B cell (primary cell): ENCODE data around the gene HEBP1. TPM values are rescaled to one million over a fixed set of nuclear protein-coding genes. Genes with fewer than 3 reads are reported as not detected.

ENCODE experiments used
- ATAC-seq: fragments of 200-7000 bp; cut with Tn5 transposase; one replicate; pipeline ENCODE4 v1.10.0; 2021; ENCODE audit warnings: low read depth, mild to moderate bottlenecking, moderate number of reproducible peaks, moderate library complexity
- CTCF ChIA-PET: fragments of 350-600 bp; sonication (Branson Sonifier 250); formaldehyde crosslinking; loops from one replicate; lab custom pipeline; 2021; ENCODE audit warnings: antibody characterized with exemption, inconsistent platforms; lab: Charles Lee
- POLR2A ChIA-PET: fragments of 350-600 bp; sonication (Branson Sonifier 250); formaldehyde crosslinking; loops from one replicate; lab custom pipeline; 2021; ENCODE audit warnings: antibody characterized with exemption; lab: Charles Lee
- DNase-seq: peaks from one replicate; pipeline ENCODE4 v3.0.0; 2013
- H2AFZ ChIP-seq: 2 replicates; pipeline ENCODE4 v1.6.1; 2012; ENCODE audit warnings: mild to moderate bottlenecking, low read depth, low read length; ENCODE audit not compliant: insufficient read depth, poor library complexity, severe bottlenecking
- H3K27ac ChIP-seq, 2 donors: 1 replicate in 1 of 2; 2 replicates in 1 of 2; pipeline ENCODE4 v1.5.1; 2012 to 2013; ENCODE audit warnings: low read length in 2 of 2, mild to moderate bottlenecking in 2 of 2, moderate library complexity in 1 of 2
- H3K27me3 ChIP-seq, 4 experiments: fragments of 200-600 bp in 1 of 4; sonication (generic) in 1 of 4; replicated peaks in 1 of 4; 1 replicate in 2 of 4; 2 replicates in 2 of 4; pipeline versions ENCODE4 v1.6.1 to v1.7.0; 2013 to 2016; ENCODE audit warnings: low read length in 3 of 4, mild to moderate bottlenecking in 2 of 4, mixed read lengths in 1 of 4, moderate library complexity in 1 of 4; ENCODE audit not compliant: insufficient read depth in 4 of 4, control insufficient read depth in 3 of 4; ENCODE audit errors: control extremely low read depth in 1 of 4
- H3K36me3 ChIP-seq, 2 experiments: replicated peaks in 1 of 2; 1 replicate in 1 of 2; 2 replicates in 1 of 2; pipeline versions ENCODE4 v1.6.1 to v1.7.1; 2013; ENCODE audit warnings: low read length in 1 of 2; ENCODE audit not compliant: insufficient read depth in 2 of 2, control insufficient read depth in 1 of 2; ENCODE audit errors: control extremely low read depth in 1 of 2, extremely low read depth in 1 of 2
- H3K4me1 ChIP-seq, 2 donors: fragments of 200-600 bp in 1 of 2; sonication (generic) in 1 of 2; 1 replicate in 1 of 2; 2 replicates in 1 of 2; pipeline versions ENCODE4 v1.5.1 to v1.6.1; 2013 to 2017; ENCODE audit warnings: low read length in 2 of 2; ENCODE audit not compliant: control insufficient read depth in 2 of 2, insufficient read depth in 2 of 2
- H3K4me2 ChIP-seq: replicated peaks from 2 replicates; pipeline ENCODE3; 2012; ENCODE audit warnings: mild to moderate bottlenecking, low read depth, low read length; ENCODE audit not compliant: poor library complexity, severe bottlenecking
- H3K4me3 ChIP-seq, 5 experiments: fragments of 200-600 bp in 1 of 5; sonication (generic) in 1 of 5; 1 replicate in 3 of 5; 2 replicates in 2 of 5; pipeline versions ENCODE4 v1.5.1 to v1.7.0; 2011 to 2016; ENCODE audit warnings: low read length in 4 of 5, mild to moderate bottlenecking in 4 of 5, low read depth in 2 of 5, control low read depth in 1 of 5, moderate library complexity in 1 of 5; ENCODE audit not compliant: insufficient read depth in 1 of 5; ENCODE audit errors: control extremely low read depth in 1 of 5, extremely low read depth in 1 of 5
- H3K79me2 ChIP-seq: fragments of 200-600 bp; sonication (generic); one replicate; pipeline ENCODE4 v1.6.0; 2016; ENCODE audit warnings: low read length; ENCODE audit not compliant: control insufficient read depth, insufficient read depth
- H3K9ac ChIP-seq: fragments of 200-600 bp; sonication (generic); 2 replicates; pipeline ENCODE4 v1.6.1; 2017; ENCODE audit warnings: mild to moderate bottlenecking, low read length, moderate library complexity
- H3K9me3 ChIP-seq, 3 donors: one replicate each; pipeline versions ENCODE4 v1.6.1 to v1.7.1; 2013; ENCODE audit warnings: low read length in 2 of 3; ENCODE audit not compliant: control insufficient read depth in 2 of 3, insufficient read depth in 1 of 3; ENCODE audit errors: control extremely low read depth in 1 of 3
- H4K20me1 ChIP-seq: 2 replicates; pipeline ENCODE4 v1.6.0; 2012; ENCODE audit warnings: mild to moderate bottlenecking, low read length; ENCODE audit not compliant: insufficient read depth, control insufficient read depth, poor library complexity, severe bottlenecking
- H3K27ac Mint-ChIP-seq: one replicate; pipeline ENCODE4 v1.8.0; 2021; ENCODE audit warnings: mixed read lengths
- H3K27me3 Mint-ChIP-seq: one replicate; pipeline ENCODE4 v1.8.0; 2021; ENCODE audit warnings: mixed read lengths
- H3K4me1 Mint-ChIP-seq: one replicate; pipeline ENCODE4 v1.8.0; 2021; ENCODE audit warnings: mixed read lengths
- H3K4me3 Mint-ChIP-seq: one replicate; pipeline ENCODE4 v1.8.0; 2021; ENCODE audit warnings: mixed read lengths
- H3K9me3 Mint-ChIP-seq: one replicate; pipeline ENCODE4 v1.8.0; 2022; ENCODE audit warnings: mixed read lengths; ENCODE audit not compliant: insufficient read depth
- EZH2 ChIP-seq: IDR thresholded peaks from 2 replicates; pipeline ENCODE4 v1.6.1; 2012; ENCODE audit warnings: borderline replicate concordance, low read depth, mild to moderate bottlenecking, moderate library complexity, low read length; ENCODE audit not compliant: insufficient read depth, poor library complexity, severe bottlenecking
- WGBS: methylation state at CpG from one replicate; pipeline ENCODE4 v1.1.5; 2013; ENCODE audit warnings: missing lambda C conversion rate; ENCODE audit not compliant: insufficient coverage; 5-methylcytosine and 5-hydroxymethylcytosine counted together
- intact Hi-C: fragments of 100-400 bp; cut with micrococcal nuclease; formaldehyde crosslinking; loops from one replicate; pipeline ENCODE4 v1.10.0; 2022
- polyA plus RNA-seq: library from polyadenylated mRNA; depleted of rRNA; stranded (reverse); fragments of >200 nt; gene quantifications from 2 replicates; pipeline ENCODE4 v1.2.3, GENCODE V29; 2012
- total RNA-seq, 2 donors: library from RNA; stranded (reverse); fragments of 120-200 nt in 1 of 2; gene quantifications; 1 replicate in 1 of 2; 2 replicates in 1 of 2; pipeline versions ENCODE4 v1.2.3 to v1.2.4, GENCODE V29; 2013 to 2022
- TF ChIP-seq, protein P1 (sequence below): fragments of 200-600 bp; IDR thresholded peaks from one replicate; pipeline ENCODE4 v1.8.0; 2022; ENCODE audit warnings: antibody characterized with exemption, mild to moderate bottlenecking

The HEBP1 gene
- total and polyA plus RNA-seq, 2 donors (not counting 1 experiment from before 2014, with no cell fraction given): 6.0 to 14.5 TPM

DNA sequence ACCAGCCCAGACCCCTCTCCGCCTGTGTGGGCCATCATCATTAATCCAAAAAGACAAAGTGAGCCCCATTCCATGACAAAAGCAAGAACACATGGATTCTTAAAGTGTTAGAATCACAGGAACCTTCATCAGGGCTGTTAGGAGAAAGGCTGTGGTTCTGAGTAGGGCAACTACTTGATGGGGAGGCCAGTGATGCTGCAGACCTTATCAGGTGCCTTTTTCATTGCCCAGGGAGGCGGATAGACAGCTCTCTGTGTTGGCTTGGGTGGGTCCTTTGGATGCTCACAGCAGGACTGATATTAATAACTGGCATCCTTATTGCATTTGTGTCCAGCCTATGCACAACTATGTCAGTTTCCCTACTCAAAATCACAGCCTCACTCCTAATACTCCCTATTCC lies 2.3 kb downstream of the HEBP1 start:
- ATAC-seq: no peak
- Histone ChIP-seq H3K27me3 (peaks cover 0 to 3% (median 0%) of the 10 kb centered on the region in 4 experiments), H3K9ac (no peak overlapping the region), H3K79me2 (no peaks in the 10 kb centered on the region), H3K36me3 (no peaks in the 10 kb centered on the region), H3K27ac (no peak overlapping the region), H3K4me3 (no peak overlapping the region), H3K9me3 (no peaks in the 10 kb centered on the region), H2AFZ (no peak overlapping the region), H3K4me1 (peaks cover 12 to 20% of the 10 kb centered on the region in 2 donors), H3K4me2 (no peak overlapping the region), H4K20me1 (no peaks in the 10 kb centered on the region)
- Mint-ChIP-seq H3K27ac (no peak overlapping the region), H3K4me3 (no peak overlapping the region), H3K9me3 (no peaks in the 10 kb centered on the region), H3K4me1 (peaks cover 36% of the 10 kb centered on the region), H3K27me3 (no peaks in the 10 kb centered on the region)
- ChIA-PET CTCF (interaction anchor here (1.3 to 1.5 kb wide), 2 partner anchors 12 to 214 kb away, joined by 5 read pairs; no protein-coding TSS in a partner anchor), POLR2A (interaction anchor here (0.6 kb wide), 1 partner anchor 272 kb away, joined by 5 read pairs; no protein-coding TSS in a partner anchor)
- no peak for DNase-seq
- 33% methylated on average over 1 of the region's 2 CpGs for WGBS
- intact Hi-C loops: no loop called here
- no peak for TF ChIP-seq EZH2
- TF ChIP-seq, protein P1, sequence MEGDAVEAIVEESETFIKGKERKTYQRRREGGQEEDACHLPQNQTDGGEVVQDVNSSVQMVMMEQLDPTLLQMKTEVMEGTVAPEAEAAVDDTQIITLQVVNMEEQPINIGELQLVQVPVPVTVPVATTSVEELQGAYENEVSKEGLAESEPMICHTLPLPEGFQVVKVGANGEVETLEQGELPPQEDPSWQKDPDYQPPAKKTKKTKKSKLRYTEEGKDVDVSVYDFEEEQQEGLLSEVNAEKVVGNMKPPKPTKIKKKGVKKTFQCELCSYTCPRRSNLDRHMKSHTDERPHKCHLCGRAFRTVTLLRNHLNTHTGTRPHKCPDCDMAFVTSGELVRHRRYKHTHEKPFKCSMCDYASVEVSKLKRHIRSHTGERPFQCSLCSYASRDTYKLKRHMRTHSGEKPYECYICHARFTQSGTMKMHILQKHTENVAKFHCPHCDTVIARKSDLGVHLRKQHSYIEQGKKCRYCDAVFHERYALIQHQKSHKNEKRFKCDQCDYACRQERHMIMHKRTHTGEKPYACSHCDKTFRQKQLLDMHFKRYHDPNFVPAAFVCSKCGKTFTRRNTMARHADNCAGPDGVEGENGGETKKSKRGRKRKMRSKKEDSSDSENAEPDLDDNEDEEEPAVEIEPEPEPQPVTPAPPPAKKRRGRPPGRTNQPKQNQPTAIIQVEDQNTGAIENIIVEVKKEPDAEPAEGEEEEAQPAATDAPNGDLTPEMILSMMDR: no peak

DNA sequence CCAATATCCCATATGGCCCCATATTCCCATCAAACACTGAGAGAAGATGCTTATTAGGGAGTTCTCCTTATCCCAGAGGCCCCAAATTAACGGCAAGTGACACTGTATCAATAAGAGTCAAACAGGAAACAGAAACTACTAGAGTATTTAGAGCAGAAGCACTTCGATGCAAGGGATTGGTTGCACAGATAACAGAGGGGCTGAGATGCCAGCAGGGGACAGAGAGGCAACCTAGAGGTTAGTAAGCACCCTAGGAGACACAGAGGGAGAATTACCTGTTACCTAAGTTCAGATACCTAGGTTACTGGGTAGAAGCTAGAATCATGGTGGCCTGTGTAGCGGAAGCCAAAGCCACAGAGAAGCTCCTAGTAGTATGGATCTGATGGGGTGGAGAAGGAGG lies 2.9 kb downstream of the HEBP1 start:
- TF ChIP-seq, protein P1: no peak
- no peak for TF ChIP-seq EZH2
- Histone ChIP-seq H3K4me2 (no peak overlapping the region), H3K4me1 (peaks cover 15 to 25% of the 10 kb centered on the region in 2 donors), H3K9me3 (no peaks in the 10 kb centered on the region), H4K20me1 (no peaks in the 10 kb centered on the region), H3K9ac (no peak overlapping the region), H3K79me2 (no peaks in the 10 kb centered on the region), H3K27me3 (peaks cover 0 to 3% (median 0%) of the 10 kb centered on the region in 4 experiments), H3K27ac (no peak overlapping the region), H3K4me3 (no peak overlapping the region), H2AFZ (no peak overlapping the region), H3K36me3 (no peaks in the 10 kb centered on the region)
- H3K4me1 Mint-ChIP-seq: peaks cover 40% of the 10 kb centered on the region
- intact Hi-C loops: no loop called here
- no peaks in the 10 kb centered on the region for H3K9me3 Mint-ChIP-seq
- 67% methylated on average over 2 of the region's 3 CpGs for WGBS
- no peak overlapping the region for H3K27ac Mint-ChIP-seq
- no peaks in the 10 kb centered on the region for H3K27me3 Mint-ChIP-seq
- no peak overlapping the region for H3K4me3 Mint-ChIP-seq
- ChIA-PET CTCF (interaction anchor here (1.3 to 1.5 kb wide), 2 partner anchors 11 to 215 kb away, joined by 5 read pairs; no protein-coding TSS in a partner anchor), POLR2A (no interaction called here)
- DNase-seq: no peak
- no peak for ATAC-seq
